Right ventricle myocardium inferior (tissue), 1 donor: ENCODE results near the gene NPDC1. TPM values are rescaled to one million over a fixed set of nuclear protein-coding genes. Genes with fewer than 3 reads are reported as not detected.

Source experiments
- ATAC-seq: fragments of 200-7000 bp; cut with Tn5 transposase; one replicate; pipeline ENCODE4 v1.9.1; 2020; ENCODE audit warnings: mild to moderate bottlenecking, moderate library complexity
- DNase-seq: peaks from one replicate; pipeline ENCODE4 v3.0.0; 2021; ENCODE audit errors: missing footprints
- intact Hi-C: fragments of 100-400 bp; cut with DNase I; formaldehyde crosslinking; loops from one replicate; pipeline ENCODE4 v1.11.0; 2022
- total RNA-seq: library from RNA; stranded (reverse); fragmentation: NEBNext Ultra II Directional; extraction: Animal tissue kit (Norgen Biotek cat#: 25700); gene quantifications from one replicate; pipeline ENCODE4 v1.2.1, GENCODE V29; 2021
- donor health status: DM: no; HTN: yes; CAD: no; lungs with severe emphysema.

NPDC1 gene
- total RNA-seq, 1 donor from 2014 or later = 69.0 TPM

DNA sequence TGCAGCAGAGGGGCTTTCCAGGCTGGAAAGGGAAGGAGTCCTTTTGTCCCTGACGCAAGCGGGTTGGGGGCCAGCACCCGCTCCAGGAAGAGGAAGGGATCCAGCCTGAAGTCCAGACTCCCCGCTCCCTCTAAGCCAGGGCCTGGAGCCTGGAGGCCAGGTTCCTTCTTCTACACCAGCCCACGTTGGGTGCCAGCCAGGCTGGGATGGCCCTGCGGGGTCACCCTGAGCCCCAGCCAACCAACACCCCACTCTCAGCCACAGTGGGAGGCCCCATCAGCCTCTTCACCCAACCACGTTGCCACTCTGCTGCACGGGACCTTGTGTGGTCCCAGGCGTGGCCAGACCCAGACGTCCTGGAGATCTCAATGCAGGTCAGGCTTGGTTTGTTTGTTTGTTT is 13.1 kb downstream of the NPDC1 start:
- ATAC-seq = peak; percentile 37
- intact Hi-C loops = no loop called here

DNA sequence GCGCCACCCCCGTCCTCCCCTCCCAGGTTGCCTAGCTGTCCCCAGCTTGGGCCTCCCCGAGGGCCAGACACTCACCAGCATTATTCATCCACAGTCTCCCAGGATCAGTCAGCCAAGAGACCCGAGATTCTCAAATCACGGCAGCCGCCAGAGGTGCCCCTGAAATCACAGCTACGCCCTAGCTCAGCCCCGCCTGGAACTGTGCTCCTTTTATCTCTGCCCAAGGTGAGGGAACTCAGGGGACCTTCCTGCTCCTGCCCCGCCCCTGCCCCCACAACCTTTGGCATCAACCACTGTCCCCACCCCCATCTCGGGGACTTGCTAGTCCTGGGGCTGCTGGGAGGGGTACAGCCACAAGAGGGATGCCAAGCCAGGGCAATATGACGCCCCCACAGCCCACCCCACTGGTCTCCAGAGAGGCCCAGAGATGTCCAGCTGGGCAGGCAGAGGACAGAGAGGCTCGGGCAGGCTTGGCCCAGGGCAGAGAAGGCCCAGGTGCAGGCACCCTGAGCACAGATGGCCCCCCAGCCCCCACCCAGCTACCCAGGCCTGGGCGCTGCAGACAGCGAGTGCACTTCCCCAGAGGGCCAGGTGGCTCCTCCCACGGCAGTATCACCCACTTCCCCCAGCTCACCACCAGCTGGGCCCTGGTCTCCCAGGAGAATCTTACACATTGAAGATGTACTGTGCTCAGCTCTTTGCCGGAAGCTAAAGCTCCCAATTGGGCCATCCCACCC is 13.9 kb downstream of the NPDC1 start, which contains the start of gene FUT7:
FUT7 (minus strand) TSS at position 185 of the 737 bp plus-strand sequence; CDS start at position 88, 97 bp downstream.
- no peak for DNase-seq
- intact Hi-C loops = no loop called here
- ATAC-seq = no peak

More for the DNA sequence above, 13.1 kb downstream of the NPDC1 start:
- DNase-seq = peak; percentile 91

DNA sequence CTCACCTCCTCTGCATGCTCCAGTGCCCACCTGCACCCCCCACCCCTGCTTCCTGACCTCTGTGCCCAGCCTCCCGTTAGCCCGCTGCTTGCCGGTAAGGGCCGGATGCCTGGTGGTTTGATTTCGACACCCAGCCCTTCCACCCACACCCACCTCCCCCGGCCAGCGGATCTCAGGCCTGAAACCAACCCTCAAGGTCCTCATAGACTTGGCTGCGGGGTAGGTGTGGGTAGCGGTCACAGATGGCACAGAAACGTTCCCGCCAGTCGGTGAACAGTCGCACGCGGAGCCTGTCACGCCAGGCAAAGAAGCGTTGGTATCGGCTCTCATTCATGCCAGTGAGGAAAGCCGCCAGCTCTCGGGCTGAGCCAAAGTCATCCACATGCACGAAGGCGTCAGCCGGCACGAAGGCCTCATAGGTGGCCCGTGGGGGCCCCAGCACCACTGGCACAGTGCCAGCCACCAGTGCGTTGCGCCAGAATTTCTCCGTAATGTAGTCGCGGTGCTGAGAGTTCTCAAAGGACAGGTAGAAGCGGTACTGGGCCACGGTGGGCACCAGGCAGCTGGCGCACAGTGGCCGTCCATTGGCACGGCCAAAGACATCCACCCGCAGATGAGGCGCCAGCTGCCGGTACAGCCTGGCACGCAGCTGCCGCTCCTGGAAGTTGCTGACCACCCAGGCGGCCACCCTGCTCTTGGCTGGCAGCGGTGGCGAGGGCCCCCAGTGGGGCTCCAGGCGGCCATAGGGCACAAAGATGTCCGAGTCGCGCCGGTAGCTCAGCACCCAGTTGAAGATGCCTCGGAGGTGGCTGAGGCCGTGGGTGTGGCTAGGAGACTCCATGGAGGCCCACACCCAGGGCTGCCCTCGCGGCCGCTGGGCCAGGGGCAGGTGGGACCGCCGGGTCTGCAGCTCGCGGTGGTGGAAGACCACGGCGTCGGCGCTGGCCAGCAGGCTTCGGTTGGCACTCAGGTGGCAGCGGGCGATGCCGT is 15.1 kb downstream of the NPDC1 start:
- ATAC-seq = no peak
- DNase-seq = no peak
- intact Hi-C loops = no loop called here

DNA sequence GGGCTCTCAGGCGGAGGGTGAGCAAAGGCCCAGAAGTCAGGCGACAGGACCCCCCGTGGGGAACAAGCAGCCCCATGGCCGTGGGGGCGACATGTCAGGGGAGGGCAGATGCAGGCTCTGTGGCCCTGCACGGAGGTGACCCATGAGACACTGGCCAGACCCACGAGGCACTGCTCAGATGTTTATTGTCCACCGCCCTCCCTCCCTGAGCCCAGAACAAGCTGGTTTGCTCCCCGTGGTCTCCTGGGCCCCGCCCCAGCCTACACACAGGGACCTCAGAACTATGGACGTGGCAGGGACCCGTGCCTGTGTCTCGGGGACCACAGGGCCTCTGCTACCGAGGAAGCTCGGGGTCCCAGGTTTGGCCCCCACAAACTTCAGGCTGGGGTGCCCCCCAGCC is 16.0 kb downstream of the NPDC1 start:
- ATAC-seq (no peak), DNase-seq (no peak)
- intact Hi-C loops = no loop called here

DNA sequence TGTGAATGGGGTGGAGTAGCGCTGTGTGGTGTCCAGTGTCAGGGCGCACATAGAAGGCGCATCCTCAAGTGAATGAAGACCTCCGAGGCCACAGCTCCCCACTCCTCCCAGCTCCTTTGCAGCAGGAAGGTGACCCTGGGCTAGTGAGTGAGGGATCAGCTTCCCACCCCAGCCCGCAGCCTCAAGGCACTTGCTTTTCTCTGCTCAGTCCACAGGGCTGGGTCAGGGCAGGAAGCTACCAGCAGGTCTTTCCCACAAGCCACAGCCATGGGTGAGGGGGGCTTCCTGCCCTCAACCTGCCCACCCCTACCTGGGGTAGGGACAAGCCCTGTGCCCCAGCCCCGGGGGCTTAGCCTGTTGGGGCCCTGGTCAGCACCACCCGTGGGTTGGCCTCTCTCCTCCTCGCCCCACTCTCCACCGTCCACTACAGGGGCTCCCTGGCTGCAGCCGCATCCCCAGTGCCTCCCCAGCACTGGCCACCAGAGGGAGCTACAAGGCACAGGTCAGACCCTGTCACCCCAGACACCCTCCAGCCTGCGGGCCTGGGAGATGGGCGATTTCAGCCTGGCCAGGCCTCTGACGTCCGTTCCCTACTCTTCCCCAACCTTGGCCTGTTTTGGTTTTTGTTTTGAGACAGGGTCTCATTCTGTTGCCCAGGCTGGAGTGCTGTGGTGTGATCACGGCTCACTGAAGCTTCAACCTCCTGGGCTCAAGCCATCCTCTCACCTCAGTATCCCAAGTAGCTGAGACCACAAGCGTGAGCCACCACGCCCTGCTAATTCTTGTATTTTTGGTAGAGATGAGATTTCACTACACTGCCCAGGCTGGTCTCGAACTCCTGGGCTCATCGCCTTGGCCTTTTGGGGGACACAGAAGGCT is 16.7 kb downstream of the NPDC1 start:
- intact Hi-C loops = loop anchor here (5.0 kb wide), 1 partner anchor 187 kb away; the partner anchor contains the start of gene AJM1
- DNase-seq = peak; percentile 93
- peak; percentile 80 for ATAC-seq

DNA sequence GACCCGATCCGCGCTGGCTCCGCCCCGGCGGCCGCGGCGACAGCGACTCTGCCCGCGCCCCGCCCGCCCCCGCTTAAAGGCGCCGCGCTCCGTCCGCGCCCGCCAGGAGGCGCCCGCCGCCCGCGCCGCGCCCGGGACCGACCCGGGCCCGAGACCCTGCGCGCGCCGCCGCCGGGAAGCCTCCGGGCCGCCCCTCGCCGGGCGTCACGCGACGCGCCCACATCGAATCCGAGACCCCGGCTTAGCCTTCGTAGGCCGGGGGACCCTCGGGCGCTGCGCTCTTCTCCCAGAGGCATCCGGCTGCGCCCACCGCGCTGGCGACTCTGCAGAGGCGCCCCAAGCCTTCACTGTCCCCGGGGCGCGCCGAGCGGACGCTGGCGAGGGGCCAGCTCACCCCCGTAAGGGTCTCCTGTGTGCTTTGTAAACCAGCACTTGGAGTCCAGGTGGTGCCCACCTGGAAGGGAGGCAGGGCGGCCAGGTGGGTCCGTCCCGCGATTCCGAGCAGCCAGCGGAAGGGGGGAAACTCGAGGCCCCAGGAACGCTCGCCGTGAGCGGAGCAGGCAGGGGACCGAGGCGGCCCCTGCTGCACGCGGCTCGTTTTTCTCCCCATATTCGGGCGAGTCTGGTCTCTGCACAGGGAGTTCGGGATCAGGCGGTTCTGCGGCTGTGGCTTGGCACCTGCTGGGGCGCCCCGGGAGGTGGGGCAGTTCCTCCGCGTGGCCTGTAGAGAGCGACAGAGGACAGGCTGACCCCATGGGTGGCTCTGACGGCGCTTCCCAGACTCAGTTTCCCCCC is 17.5 kb downstream of the NPDC1 start:
- ATAC-seq = peak; percentile 48
- intact Hi-C loops = loop anchor here (5.0 kb wide), 1 partner anchor 186 kb away; the partner anchor contains the start of gene AJM1
- peak; percentile 87 for DNase-seq

DNA sequence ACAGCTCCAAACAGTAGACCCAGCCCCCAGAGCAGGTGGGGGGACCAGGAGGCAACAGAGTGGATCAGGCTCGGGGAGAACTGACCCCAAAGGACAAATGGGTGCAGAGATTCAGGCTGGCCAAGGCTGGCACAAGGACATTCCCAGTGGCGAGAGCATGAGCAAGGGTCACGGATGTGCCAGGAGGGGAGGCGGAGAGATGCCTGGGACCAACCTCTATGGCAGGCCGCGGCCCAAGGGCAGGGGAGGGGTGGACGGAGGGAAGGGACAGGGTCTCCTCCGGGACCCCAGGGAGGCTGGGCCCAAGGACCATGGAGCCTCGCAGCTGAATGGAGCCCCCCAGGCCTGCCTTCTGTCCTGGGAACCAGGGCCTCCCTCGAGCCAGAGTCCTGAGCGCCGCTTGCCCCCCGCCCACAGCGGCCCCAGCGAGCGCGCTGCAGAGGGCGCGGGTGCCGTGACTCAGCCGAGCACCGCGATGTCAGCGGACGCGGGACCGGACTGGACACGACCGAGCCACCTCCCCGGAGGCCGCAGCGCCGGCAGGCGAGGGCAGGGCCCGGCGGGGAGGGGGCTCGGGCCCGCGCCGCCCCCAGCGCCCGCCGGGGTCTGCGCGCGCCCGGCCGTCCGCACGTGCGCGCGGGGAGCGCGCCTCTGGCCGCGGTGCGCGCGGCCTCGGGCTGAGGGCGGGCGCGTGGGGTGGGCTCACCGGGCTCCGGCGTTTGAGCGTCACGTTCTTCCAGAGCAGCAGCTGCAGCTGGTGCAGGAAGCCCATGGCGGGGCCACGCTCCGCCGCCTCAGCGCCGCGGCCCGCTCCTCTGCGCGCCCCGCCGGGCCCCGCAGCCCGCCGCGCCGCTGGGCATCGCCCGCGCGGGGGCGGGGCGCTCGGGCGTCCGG is 18.4 kb downstream of the NPDC1 start, which contains the start of gene ABCA2:
ABCA2 (minus strand) TSS at position 869 of the 894 bp plus-strand sequence; CDS start at position 772, 97 bp downstream.
- intact Hi-C loops = loop anchor here (5.0 kb wide), 1 partner anchor 185 kb away; the partner anchor contains the start of gene AJM1
- DNase-seq = no peak
- no peak for ATAC-seq

DNA sequence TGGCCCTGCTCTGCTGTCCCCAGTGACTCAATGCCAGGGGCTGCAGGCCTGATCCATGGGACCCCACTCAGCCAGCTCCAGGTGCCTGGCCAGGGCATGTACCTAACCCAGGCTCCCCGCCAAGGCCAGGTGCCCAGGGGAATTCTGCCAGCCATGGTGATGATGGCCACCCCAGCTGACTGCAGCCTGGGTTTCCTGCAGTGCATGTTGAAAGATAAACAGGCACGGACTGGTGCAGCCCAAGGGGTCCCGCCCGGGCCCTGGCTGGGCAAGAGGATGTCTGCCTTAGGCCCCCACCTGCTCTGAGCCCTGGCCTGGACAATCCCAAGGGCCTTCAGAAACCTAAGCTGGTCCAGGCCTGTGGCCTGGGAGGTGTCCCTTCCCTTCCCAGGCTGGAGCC is 19.1 kb downstream of the NPDC1 start:
- no peak for DNase-seq
- ATAC-seq = no peak
- intact Hi-C loops = loop anchor here (5.0 kb wide), 1 partner anchor 185 kb away; the partner anchor contains the start of gene AJM1

DNA sequence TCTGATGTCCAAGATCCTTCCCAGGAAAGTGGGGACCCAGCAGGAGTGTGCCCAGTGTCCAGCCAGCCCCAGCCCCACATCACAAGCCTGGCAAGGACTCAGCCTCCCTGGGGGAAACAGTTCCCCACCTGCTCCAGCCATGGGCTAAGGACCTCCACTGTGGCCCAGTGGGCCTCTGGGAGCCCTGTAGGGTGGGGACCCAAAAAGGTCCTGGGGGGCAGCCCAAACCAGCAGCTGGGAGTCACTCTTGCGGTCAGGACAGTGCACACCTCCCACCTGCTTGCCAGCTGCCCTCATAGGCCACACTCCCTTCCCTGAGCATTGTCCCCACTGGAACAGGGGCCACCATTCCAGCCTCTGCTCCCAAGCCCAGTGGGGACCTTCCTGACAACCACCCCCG is 19.6 kb downstream of the NPDC1 start:
- intact Hi-C loops = loop anchor here (5.0 kb wide), 1 partner anchor 184 kb away; the partner anchor contains the start of gene AJM1
- DNase-seq (no peak), ATAC-seq (no peak)

DNA sequence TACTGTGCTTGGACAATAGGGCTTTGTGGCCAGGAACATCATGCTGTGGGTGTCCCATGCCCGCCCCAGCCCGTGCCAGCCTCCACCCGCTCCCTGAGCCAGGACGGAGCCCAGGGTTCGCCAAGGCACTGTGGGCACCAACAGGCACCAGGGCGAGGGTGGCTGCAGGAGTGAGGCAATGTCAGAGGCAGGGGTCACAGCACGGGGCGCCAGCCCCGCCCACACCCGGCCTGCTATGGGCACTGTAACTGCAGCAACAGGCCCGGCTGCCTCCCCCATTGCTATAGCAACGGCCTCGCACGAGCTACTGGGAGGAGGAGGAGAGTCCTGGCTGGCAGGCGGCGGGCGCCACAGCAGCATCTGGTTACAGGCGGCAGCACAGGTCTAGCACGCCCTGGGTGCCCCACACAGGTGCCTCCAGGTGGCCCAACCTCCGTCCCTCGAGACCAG is 20.4 kb downstream of the NPDC1 start:
- ATAC-seq (no peak), DNase-seq (no peak)
- intact Hi-C loops = loop anchor here (5.0 kb wide), 1 partner anchor 183 kb away; the partner anchor contains the start of gene AJM1

DNA sequence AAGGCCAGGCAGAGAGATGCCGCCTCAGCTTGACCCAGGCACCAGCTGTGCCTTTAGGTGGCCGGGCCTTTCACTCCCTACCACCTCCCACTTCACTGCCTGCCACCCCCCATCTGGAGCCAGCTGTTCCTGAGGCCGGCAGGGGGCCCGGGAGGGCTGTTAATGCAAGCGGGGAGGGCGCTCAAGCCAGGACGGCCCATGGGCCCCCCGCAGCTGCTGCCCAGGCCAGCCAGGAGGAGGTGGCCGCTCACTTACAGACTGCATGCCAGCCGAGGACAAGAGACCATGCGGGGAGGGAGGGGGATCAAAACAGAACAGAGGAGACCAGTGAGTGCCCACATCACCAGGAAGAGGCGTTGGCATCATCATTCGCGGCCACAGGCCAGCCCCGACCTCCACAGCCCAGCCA is 22.4 kb downstream of the NPDC1 start:
- ATAC-seq (no peak), DNase-seq (no peak)
- intact Hi-C loops = no loop called here

DNA sequence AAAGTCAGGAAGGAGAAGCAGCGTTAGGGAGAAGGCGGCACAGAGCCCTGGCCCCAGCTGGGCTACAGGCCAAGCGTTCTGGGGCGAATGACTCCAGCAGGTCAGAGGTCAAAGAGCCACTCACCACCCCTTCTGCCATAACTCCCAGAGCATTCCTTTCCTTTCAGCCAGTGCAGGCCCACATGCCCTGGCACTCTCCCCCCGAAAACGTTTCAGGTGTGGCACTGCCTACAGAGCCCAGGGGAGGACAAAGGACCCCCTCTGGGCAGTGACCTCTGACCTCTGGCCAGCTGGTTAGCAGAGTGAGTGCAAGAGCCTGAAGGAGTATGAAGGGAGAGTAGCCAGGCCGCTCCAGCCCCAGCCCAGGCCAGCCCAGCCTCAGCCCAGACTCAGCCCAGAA is 22.8 kb downstream of the NPDC1 start:
- DNase-seq (no peak), ATAC-seq (no peak)
- intact Hi-C loops = no loop called here

DNA sequence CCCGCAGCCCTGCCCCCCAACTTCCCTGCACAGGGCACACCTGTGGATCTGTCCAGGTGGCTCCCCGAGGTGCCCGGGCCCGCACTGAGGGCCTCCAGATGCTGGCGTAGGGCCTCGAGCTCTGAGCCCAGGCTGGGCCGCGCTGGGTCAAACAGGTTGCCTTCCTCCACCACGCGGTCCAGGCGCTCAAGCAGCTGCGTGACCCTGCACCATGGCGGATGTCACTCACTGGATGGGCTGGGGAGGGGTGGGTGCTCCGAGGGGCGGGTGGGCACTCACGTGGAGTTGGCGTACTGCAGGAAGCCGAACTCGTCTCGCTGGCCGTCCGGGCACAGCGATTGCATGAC is 23.3 kb downstream of the NPDC1 start:
- ATAC-seq = no peak
- DNase-seq = no peak
- intact Hi-C loops = no loop called here

DNA sequence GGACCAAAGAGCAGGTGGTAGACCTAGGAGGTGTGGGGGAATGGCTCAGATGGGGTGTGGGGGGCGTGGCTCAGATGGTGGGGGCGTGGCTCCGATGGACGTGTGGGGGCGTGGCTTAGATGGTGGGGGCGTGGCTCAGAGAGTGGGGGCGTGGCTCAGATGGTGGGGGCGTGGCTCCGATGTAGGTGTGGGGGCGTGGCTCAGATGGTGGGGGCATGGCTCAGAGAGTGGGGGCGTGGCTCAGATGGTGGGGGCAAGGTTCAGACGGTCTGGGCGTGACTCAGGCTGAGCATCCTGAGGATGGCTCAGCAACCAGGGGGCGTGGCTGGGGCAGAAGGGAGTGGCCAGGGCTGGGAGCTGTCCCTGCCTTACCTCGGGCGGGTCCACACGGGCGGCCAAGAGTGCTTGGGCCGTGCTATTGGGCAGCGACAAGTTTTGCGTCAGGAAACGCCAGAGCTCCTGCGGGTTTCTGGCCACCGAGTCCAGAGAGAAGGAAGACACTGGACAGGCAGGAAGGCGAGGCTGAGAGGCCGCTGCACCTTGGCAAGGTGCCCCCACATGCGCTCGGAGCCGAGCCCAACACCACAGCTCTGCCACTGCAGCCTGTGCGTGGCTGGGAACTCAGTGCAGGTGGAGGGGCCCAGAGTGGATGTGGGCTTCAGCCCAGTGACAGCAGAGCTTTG is 23.9 kb downstream of the NPDC1 start:
- intact Hi-C loops = no loop called here
- DNase-seq = no peak

DNA sequence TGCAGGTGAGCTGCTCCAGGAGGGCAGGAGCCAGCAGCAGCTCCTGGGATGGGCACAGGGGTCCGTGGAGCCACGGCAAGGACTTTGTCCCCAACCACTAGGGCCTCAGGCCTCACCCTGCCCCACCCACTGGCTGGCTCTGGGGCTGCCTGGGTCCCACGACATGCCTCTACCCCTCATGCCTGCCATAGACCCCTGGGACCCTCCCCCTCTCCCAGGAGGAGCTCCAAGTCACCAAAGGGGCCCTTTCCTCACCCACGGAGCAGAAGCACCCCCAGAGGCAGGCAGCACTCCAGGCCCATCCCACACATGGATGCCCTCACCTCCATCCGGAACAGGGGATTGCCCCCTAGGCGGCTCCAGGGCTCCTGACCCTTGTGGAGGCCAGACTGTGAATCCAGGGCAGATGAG is 24.4 kb downstream of the NPDC1 start:
- DNase-seq = no peak
- ATAC-seq = no peak
- intact Hi-C loops = no loop called here

More for the DNA sequence above, 23.9 kb downstream of the NPDC1 start:
- ATAC-seq = no peak
